B cell (primary cell): ENCODE measurements around the gene SHPK.

ENCODE experiments used
- CTCF ChIP-seq: fragments of 200-600 bp; IDR thresholded peaks from one replicate; pipeline ENCODE4 v1.8.0; 2022; ENCODE audit warnings: antibody characterized with exemption, mild to moderate bottlenecking
- EZH2 ChIP-seq: IDR thresholded peaks from 2 replicates; pipeline ENCODE4 v1.6.1; 2012; ENCODE audit warnings: borderline replicate concordance, low read depth, mild to moderate bottlenecking, moderate library complexity, low read length; ENCODE audit not compliant: insufficient read depth, poor library complexity, severe bottlenecking

GRCh38 chr17:3594051-3594800 is 41.8 kb downstream of the SHPK start:
- no peak for TF ChIP-seq CTCF
- no peak for TF ChIP-seq EZH2
